ENCODE data around the gene LGI4. TPM values are rescaled to one million over a fixed set of nuclear protein-coding genes. Genes with fewer than 3 reads are reported as not detected.

LGI4 gene
- total RNA-seq, 1 experiment from 2014 or later = 3.2 TPM

DNA sequence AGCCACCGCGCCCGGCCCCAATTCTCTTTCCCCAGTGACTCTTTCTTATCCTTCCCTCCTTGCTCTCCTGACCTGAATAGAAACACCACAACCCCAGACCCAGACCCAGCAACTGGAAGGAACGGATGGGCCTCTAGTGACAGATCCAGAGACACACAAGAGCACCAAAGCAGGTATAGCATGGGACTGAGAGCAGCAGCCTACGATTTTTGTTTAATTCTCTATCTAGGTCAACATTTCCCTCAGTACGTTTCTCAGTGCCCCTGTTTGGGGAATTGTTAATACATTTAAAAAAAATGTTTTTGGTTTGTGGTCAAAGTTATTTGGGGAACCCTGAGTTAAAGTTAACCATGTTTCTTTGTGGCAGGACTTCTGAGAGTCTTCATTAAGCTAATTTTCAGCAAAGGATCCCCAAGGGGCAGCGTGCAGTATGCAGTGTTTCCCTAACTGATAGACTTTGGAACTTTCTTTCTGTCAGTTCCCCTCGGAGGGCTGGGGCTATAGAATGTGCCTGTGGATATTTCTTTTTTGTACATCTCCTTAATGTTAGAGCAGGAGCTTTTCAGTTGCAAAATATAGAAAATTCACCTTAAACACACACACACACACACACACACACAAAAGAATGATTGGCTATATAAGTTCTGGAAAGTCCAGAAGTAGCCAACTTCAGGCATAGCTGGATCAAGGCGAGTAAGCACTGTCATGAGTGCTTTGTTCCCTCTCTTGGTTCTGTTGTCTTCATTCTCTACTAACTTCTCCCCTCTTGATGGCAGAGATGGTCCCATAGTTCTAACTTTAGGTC is 26.0 kb upstream of the LGI4 start:
- no peaks in the 10 kb centered on the region; the same call in 1 of the 2 replicates for H3K79me2 ChIP-seq (ENCODE audit: insufficient read depth, low read length)
- Mint-ChIP-seq H3K4me3 (no peak overlapping the region), H3K27ac (peak overlapping the region in 1 of 3 experiments; percentile 24; a peak in 1 of 7 replicates), H3K27me3 (ENCODE audit: low read depth) (no peaks in the 10 kb centered on the region), H3K4me1 (peaks cover 8 to 9% of the 10 kb centered on the region in 2 experiments), H3K36me3 (ENCODE audit: insufficient read depth in 1 of 3, low read depth in 3 of 3) (peaks cover 75 to 85% (median 79%) of the 10 kb centered on the region in 3 experiments), H3K9me3 (peaks cover 4 to 19% of the 10 kb centered on the region in 2 experiments)
- DNase-seq = no peak
- no peak overlapping the region for H3K4me2 ChIP-seq (ENCODE audit: insufficient read depth, insufficient read length, low read length)
- H4K91ac ChIP-seq (ENCODE audit: insufficient read length, low read depth, low read length) = no peak overlapping the region
- no peak overlapping the region for H2BK120ac ChIP-seq (ENCODE audit: low read depth, low read length, poor library complexity, severe bottlenecking)
- no peak overlapping the region for H4K8ac ChIP-seq (replicated peaks; ENCODE audit: insufficient read length, low read depth, low read length)
- no peak overlapping the region for H3K23ac ChIP-seq (ENCODE audit: insufficient read length, low read depth, low read length)
- peaks cover 2% of the 10 kb centered on the region for H3K9me3 ChIP-seq (ENCODE audit: control insufficient read depth, low read depth, low read length)
- H3T11ph ChIP-seq (ENCODE audit: low read length) = no peak overlapping the region
- no peak overlapping the region for H2BK15ac ChIP-seq (ENCODE audit: low read depth, low read length)
- no peaks in the 10 kb centered on the region for H4K20me1 ChIP-seq (ENCODE audit: control insufficient read depth, insufficient read depth, insufficient read length)
- no peaks in the 10 kb centered on the region for H3K23me2 ChIP-seq (ENCODE audit: insufficient read length, low read depth, low read length, poor library complexity, severe bottlenecking)
- no peak overlapping the region for H3K4ac ChIP-seq (ENCODE audit: low read depth, low read length)
- no peak overlapping the region for H3K14ac ChIP-seq (ENCODE audit: insufficient read depth, low read length)
- TF ChIP-seq, protein P1, sequence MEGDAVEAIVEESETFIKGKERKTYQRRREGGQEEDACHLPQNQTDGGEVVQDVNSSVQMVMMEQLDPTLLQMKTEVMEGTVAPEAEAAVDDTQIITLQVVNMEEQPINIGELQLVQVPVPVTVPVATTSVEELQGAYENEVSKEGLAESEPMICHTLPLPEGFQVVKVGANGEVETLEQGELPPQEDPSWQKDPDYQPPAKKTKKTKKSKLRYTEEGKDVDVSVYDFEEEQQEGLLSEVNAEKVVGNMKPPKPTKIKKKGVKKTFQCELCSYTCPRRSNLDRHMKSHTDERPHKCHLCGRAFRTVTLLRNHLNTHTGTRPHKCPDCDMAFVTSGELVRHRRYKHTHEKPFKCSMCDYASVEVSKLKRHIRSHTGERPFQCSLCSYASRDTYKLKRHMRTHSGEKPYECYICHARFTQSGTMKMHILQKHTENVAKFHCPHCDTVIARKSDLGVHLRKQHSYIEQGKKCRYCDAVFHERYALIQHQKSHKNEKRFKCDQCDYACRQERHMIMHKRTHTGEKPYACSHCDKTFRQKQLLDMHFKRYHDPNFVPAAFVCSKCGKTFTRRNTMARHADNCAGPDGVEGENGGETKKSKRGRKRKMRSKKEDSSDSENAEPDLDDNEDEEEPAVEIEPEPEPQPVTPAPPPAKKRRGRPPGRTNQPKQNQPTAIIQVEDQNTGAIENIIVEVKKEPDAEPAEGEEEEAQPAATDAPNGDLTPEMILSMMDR (conservative IDR thresholded peaks at IDR 0.05) = no peak
- no peak overlapping the region for H2AFZ ChIP-seq (ENCODE audit: low read length)
- no CpG with 5 or more reads among the region's 9 CpGs for whole genome bisulfite sequencing (ENCODE audit: extremely low coverage, insufficient read length, low lambda C conversion rate)
- H2BK5ac ChIP-seq (ENCODE audit: insufficient read length, low read length) = no peak overlapping the region
- H3K9ac ChIP-seq (ENCODE audit: extremely low read depth, insufficient read length, low read length) = no peak overlapping the region
- H3K79me1 ChIP-seq (ENCODE audit: insufficient read depth, low read depth, low read length, poor library complexity, severe bottlenecking) = no peaks in the 10 kb centered on the region
- H4K5ac ChIP-seq (ENCODE audit: insufficient read length, low read depth, low read length) = no peak overlapping the region
- H3K4me1 ChIP-seq (ENCODE audit: insufficient read depth, low read length) = no peaks in the 10 kb centered on the region
- no peak overlapping the region for H3K56ac ChIP-seq (ENCODE audit: insufficient read length, low read depth, low read length)
- H2AK5ac ChIP-seq (ENCODE audit: insufficient read length, low read length) = no peak overlapping the region
- H3K18ac ChIP-seq (ENCODE audit: insufficient read length, low read depth, low read length) = no peak overlapping the region
- no peak overlapping the region for H2BK20ac ChIP-seq (ENCODE audit: low read depth, low read length, poor library complexity, severe bottlenecking)
- H3K27me3 ChIP-seq (ENCODE audit: insufficient read depth, low read length) = no peaks in the 10 kb centered on the region
- H2BK12ac ChIP-seq (ENCODE audit: insufficient read length, low read depth, low read length) = no peak overlapping the region
- H3K27ac ChIP-seq (ENCODE audit: insufficient read length, low read depth, low read length) = no peak overlapping the region
